Coronary artery (tissue), 2 donors: ENCODE results near the gene FBXO22.
"Not testable (repeated sequence)": the region's sequence is repeated elsewhere in the genome, so short reads cannot be mapped to it uniquely, and the experiment has no call there.

ENCODE experiments used
- DNase-seq: peaks from one replicate; pipeline ENCODE4 v3.0.0-alpha.2; 2017; ENCODE audit warnings: low spot score
- H3K27ac ChIP-seq, 2 donors: fragments of 200-600 bp; sonication (generic); one replicate each; pipeline ENCODE4 v1.5.1; 2016 to 2019
- H3K4me3 ChIP-seq: fragments of 200-600 bp; sonication (generic); 2 replicates; pipeline ENCODE4 v1.5.1; 2016; ENCODE audit warnings: mild to moderate bottlenecking, moderate library complexity
- CTCF ChIP-seq: fragments of 200-600 bp; sonication (generic); IDR thresholded peaks from one replicate; pipeline ENCODE4 v1.5.1; 2019; ENCODE audit warnings: antibody characterized with exemption

Gene FBXO22

GRCh38 chr15:75867449-75867848 is 36.2 kb upstream of the FBXO22 start:
- no peak for DNase-seq
- no peak for TF ChIP-seq CTCF
- Histone ChIP-seq H3K27ac (no peak overlapping the region), H3K4me3 (no peak overlapping the region)

- no peak for DNase-seq
- TF ChIP-seq CTCF, result no peak
- Histone ChIP-seq H3K4me3 (no peak overlapping the region), H3K27ac (no peak overlapping the region)
Observed at GRCh38 chr15:75868019-75868418, 35.7 kb upstream of the FBXO22 start.

- no peak for TF ChIP-seq CTCF
- no peak overlapping the region for H3K27ac ChIP-seq
- no peak overlapping the region for H3K4me3 ChIP-seq
- no peak for DNase-seq
Observed at GRCh38 chr15:75869446-75869845, 34.2 kb upstream of the FBXO22 start.

GRCh38 chr15:75871589-75871988 is 32.1 kb upstream of the FBXO22 start:
- H3K27ac ChIP-seq, DNase-seq, H3K4me3 ChIP-seq: not testable (repeated sequence)

- TF ChIP-seq CTCF, result no peak
- DNase-seq, result no peak
- no peak overlapping the region for H3K27ac ChIP-seq
- H3K4me3 ChIP-seq, result no peak overlapping the region
Observed at GRCh38 chr15:75872403-75872990, 31.2 kb upstream of the FBXO22 start.

GRCh38 chr15:75884041-75884440 is 19.6 kb upstream of the FBXO22 start:
- no peak overlapping the region for H3K27ac ChIP-seq
- DNase-seq, result no peak
- no peak overlapping the region for H3K4me3 ChIP-seq
- TF ChIP-seq CTCF, result no peak

- H3K27ac ChIP-seq, result no peak overlapping the region
- TF ChIP-seq CTCF, result no peak
- no peak overlapping the region for H3K4me3 ChIP-seq
- DNase-seq, result no peak
Observed at GRCh38 chr15:75887178-75887577, 16.5 kb upstream of the FBXO22 start.

GRCh38 chr15:75891895-75892294 is 11.8 kb upstream of the FBXO22 start:
- DNase-seq, result no peak
- Histone ChIP-seq H3K4me3 (no peak overlapping the region), H3K27ac (no peak overlapping the region)
- TF ChIP-seq CTCF, result no peak
